GOT3 (cell line): ENCODE data around the gene B4GALNT1.
"Not testable (repeated sequence)": the region's sequence is repeated elsewhere in the genome, so short reads cannot be mapped to it uniquely, and the experiment has no call there.

Experiments used
- DNase-seq: peaks from one replicate; lab custom pipeline; 2025; ENCODE audit warnings: mixed read lengths; lab: John Stamatoyannopoulos, UW

B4GALNT1 gene

DNA sequence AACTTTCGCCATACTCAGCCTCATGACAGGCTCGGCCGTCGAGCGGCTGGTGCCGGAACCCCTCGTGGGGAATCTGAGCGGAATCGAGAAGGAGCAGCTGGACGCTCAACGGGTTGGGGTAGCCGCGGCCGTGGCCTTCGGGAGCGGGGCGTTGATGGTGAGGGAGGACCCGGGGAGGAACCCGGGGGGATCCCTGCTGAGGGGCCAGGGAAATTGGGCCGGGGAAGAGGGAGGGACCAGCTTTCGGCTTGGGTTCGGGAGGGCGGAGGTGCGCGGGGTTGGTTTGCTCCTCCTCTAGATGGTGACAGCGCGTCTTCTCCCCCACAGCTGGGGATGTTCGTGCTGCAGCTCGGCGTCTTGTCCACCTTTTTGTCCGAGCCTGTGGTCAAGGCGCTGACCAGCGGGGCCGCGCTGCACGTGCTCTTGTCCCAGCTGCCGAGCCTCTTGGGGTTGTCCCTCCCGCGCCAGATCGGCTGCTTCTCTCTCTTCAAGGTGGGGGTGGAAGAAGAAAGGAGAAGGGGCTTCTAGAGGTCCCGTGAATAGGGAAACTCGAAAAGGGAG lies 12.0 kb downstream of the B4GALNT1 start:
- no peak for DNase-seq

DNA sequence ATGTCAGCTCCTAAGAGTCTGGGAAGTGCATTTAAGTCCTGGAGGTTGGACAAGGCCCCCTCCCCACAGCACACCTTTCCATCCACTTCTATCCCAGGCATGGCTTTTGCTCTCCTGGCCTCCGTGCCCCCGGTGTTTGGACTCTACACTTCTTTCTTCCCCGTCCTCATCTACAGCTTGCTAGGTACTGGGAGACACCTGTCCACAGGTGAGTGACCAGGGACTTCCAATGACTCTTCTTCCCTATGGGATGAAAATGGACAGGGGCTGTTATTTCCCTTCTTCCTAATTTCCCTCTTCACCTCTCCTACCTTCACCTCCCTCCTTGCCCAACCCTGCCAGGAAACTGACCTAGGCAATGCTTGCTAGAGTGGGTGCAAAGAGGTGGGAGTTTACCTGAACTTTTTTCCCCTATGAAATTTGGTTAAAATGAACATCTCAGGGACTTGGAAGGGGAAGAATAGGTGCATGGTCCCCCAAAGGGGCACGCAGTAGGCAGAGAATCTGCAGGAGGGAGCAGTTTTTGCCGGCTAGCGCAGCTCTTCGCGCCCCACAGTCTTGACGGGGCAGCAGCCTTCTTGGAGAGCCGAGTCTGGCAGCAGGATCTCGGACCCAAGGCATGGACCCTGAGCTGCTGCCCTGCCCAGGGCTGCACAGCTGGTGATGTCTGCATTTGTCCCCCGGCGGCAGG lies 12.6 kb downstream of the B4GALNT1 start:
- DNase-seq, result no peak

DNA sequence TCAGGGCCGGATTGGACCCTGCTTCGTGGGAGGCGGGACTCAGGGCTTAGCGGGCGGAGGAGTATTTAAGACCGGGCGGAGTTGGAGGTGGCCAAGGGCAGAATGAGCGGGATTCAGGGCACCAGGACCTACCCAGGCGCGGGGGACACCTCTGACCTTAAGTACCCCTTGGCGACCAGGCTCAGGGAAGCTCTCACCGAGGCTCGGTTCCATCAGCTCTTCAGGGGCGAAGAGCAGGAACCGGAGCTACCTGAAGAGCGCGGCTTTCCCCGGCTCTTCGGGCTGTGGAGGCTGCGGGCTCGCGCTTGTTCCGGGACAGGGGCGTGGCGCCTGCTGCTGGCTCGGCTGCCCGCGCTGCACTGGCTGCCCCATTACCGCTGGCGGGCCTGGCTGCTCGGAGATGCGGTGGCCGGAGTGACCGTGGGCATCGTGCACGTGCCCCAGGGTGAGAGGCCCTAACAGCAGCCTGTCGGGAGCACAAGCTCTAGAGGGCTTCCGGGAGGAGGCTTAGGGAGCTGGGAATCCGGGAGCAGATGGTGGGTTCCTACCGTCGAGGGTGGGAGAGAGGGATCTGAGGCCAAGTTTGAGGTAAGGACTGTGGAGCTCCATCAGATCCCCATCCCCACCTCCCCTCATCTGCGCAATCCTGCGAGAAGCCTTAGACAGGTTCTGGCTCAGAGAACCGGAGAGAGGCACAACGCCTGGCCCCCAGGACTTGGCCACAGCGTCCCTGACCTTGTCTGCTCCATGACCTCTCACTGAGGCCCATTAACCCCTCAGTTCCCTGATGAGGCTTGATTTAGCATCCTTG lies 13.4 kb downstream of the B4GALNT1 start:
- DNase-seq, result no peak

DNA sequence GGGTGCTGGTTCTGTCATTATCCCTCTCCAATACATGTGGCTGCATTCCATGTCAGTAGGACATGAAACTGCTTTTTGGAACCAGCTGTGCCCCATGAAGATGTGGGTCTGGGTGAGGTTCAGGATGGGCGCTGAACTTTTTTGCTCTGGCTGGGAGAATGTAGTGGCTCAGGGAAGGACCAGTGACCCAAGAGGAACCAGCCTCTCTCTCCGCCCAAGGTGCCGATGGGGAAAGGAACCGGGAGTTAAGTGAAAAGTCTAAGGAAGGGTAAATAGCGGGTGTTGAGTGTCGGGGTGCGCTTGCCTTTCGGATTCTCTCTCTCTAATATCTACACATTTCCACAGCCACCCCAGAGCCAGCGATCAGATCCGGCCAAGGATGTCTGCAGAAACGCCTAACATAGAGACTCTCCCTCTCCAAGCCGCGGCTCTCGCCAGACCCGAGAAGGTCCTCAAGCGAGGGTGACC lies 14.0 kb downstream of the B4GALNT1 start:
- no peak for DNase-seq

DNA sequence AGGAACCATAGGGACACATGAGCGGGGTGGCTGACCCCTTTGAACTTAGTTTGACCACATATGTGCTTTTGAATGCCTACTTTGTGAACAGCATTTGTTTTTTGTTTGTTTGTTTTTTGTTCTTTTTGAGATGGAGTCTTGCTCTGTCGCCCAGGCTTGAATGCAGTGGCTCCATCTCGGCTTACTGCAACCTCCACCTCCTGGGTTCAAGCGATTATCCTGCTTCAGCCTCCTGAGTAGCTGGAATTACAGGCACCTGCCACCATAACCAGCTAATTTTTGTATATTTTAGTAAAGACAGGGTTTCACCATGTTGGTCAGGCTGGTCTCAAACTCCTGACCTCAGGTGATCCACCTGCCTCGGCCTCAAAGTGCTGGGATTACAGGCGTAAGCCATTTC lies 14.6 kb downstream of the B4GALNT1 start:
- not testable (repeated sequence) for DNase-seq

DNA sequence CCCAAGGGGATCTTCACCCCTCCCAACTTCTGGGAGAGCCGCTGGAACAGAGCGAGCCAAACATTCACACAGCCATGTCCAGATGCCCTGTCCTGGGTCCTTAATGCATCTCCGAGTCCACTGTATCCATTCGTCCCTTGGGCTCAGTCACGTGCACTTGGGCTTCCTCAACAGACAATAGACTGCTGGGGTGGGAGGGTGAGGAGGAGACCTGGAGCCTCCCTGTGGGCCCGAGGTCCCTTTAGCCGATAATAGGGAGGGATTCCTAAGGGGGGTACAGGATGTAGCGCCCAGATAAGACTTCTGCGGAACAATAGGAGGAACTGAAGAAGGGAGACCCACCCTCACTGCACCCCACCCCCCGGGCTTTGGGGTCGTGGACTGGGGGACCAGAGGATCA lies 15.1 kb downstream of the B4GALNT1 start:
- no peak for DNase-seq

DNA sequence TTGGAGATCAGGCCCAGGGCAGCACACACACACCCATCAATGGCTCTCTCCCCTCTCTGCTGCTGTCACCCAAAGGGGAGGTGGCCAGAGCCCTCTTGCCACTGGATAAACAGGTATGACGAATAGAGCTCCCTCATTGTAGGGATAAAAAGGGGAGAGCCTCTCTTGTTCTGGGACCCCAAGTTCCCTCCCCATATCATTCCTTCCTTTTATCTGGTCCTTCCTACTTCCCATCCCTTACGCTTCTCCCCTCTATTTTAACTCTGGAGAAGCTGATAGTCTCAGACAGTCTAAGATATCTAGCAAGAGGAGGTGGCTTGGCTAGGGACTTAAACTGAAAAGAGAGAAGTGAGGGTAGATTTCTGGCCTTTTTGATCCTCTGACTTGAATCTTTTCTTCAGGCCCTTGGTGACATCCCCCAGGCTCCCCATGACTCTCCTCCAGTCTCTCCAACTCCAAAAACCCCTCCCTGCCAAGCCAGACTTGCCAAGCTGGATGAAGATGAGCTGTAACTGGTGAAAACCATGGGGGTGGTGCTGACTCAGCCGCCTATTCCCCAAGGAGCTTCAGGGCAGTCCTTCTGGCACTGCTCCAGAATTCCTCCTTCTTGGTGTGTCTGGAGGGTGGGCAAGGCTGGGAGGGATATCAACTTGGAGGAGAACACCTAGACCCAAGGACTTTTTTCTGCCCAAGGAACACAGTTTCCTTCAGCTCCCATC lies 16.5 kb downstream of the B4GALNT1 start:
- DNase-seq, result peak; percentile 86

DNA sequence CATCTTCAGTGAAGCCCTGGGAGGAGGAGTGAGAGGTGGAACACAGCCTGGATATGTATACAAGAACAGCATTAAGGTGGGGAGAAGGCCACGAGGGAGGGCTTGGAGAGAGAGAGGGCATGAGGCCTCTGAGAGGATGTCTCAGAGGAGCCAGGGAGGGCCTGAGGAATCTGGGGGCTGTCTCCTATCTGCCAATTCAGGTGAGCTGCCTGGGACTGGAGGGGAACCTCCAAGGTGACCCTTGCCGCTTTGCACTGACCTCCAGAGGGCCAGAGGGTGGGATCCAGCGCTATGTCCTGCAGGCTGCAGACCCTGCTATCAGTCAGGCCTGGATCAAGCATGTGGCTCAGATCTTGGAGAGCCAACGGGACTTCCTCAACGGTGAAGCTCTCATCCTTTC lies 17.4 kb downstream of the B4GALNT1 start:
- no peak for DNase-seq

DNA sequence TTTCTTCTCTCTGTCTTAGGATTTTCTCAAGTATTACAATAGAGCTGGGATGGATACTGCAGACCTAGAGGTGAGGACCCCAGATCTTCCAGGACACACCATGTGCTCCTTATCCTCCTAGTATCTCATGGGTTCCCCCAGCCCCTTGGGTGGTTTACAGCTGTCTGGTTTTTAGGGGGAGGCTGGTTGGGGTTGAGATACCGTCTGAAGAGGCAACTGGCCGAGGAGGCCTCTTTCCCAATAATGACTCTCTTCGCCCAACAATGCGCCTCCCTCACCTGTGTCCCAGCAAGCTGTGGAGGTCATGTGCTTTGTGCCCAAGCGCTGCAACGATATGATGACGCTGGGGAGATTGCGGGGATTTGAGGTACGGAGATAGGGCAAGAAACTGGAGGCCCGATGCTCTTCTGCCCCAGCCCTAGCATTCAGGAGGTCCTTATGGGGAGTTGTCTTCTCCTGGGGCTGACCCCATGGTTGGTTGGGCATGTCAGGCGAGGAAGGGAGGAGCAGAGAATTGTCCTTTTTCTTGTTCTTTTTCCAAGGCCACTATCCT lies 18.0 kb downstream of the B4GALNT1 start:
- no peak for DNase-seq

DNA sequence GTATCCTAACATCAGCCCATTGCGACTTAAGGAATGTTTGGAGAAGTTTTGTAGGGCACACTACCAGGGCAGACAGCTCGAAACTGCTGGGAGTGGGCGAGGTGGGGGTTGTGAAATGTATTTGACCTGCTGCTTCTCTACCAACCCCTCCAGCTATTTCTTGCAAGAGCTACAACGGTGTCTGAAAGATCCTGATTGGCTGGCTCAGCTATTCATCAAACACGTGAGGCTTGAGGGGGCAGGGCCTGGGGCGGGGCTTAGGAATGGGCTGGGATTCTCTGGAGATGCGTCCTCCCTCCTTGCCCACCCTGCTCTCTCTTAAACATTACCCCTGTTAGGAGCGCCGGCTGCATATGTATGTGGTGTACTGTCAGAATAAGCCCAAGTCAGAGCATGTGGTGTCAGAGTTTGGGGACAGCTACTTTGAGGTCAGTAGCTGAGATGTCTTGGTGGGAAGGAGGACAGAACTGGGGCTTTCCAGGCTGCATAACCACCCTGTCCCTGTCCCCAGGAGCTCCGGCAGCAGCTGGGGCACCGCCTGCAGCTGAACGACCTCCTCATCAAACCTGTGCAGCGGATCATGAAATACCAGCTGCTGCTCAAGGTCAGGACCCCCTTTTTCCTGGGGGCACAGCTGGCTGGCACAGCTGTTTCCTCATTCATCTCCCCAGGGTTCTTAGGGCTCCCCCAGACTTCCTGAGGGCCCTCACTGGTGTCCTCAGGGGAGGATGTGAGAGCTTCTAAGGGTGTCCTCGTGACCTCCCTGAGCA lies 18.6 kb downstream of the B4GALNT1 start:
- DNase-seq, result no peak

DNA sequence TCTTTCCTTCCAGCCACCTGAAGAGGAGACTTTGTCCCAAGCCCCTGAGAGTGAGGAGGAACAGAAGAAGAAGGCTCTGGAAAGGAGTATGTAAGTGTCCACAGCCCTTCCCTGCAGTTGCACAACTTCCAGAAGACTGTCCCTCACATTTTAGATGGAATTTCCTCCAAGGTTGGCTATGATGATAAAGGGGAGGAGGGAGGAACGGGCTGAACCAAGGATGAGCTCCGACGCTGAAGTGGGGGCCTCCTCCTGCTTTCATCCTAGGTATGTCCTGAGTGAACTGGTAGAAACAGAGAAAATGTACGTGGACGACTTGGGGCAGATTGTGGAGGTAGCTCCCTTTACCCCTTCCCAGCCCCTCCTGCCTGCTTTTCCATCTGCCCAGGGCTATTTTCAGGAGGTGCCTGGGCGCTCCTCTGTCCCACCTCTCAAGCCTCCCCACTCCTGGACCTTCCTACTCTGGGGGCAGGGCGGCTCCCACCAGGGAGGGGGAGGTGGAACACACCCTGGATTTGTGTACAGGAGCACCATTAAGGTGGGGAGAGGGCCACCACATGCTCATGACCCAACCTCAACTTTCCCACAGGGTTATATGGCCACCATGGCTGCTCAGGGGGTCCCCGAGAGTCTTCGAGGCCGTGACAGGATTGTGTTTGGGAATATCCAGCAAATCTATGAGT lies 19.4 kb downstream of the B4GALNT1 start:
- no peak for DNase-seq

DNA sequence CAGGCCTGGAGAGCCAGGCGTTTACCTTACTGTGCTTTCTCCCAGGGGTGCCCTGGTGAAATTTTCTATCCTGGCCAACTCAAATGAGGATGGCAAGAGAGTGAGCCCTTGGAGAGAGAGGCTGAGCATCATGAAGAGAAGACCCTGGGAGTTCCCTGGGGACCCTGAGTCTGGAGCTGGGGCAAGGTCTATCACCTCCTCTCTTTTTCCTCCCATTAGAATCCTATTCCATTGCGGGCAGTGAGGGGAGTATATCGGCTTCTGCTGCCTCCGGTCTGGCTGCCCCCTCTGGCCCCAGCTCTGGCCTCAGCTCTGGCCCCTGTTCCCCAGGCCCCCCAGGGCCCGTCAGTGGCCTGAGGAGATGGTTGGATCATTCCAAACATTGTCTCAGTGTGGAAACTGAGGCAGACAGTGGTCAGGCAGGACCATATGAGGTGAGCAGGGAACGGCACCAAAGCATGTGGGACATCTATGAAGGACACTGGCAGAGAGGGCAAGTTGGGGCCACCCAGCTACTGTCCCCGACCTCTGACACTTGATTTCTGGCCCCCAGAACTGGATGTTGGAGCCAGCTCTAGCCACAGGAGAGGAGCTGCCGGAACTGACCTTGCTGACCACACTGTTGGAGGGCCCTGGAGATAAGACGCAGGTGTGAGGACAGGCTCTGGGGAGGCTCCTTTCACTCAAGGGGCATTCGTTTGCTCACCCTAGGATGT lies 20.1 kb downstream of the B4GALNT1 start:
- no peak for DNase-seq

DNA sequence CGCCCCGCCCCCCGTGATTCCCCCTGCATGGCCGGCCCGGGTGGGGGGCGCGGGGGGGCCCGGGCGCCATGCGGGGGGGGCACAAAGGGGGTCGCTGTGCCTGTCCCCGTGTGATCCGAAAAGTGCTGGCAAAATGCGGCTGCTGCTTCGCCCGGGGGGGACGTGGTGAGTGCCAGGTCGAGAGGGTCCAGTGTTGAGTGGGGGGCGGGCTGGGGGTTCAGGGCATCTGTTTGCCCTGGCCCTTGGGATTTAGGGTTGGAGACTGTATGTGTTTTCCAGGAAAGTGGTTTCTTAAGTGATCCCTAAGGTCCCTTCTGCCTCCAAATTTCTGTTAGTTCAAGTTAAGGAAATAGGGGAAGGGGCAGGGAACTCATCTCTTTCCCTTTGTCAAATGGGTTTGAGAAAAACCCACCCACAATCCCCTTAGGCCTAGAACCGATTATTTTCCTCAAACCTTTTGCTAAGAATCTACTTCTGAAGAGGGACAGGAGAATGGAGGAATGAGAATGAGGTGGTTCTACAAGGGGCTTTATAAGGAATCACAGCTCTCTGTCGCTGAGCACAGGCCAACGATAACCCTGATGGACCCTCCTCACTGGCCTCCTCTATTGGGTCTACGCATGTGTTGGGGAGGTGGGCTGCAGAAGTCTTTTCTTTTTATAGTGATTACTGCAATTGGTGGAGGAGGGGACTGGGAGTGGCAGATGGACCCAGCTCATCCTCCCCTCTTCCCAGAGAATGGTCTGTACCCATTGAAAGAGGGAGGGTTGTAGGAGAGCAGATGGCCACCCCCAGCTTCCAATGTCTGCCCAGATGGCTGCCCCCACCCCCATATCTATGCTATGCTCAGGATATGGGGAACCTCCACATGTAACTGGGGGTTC lies 20.9 kb downstream of the B4GALNT1 start:
- DNase-seq, result no peak

DNA sequence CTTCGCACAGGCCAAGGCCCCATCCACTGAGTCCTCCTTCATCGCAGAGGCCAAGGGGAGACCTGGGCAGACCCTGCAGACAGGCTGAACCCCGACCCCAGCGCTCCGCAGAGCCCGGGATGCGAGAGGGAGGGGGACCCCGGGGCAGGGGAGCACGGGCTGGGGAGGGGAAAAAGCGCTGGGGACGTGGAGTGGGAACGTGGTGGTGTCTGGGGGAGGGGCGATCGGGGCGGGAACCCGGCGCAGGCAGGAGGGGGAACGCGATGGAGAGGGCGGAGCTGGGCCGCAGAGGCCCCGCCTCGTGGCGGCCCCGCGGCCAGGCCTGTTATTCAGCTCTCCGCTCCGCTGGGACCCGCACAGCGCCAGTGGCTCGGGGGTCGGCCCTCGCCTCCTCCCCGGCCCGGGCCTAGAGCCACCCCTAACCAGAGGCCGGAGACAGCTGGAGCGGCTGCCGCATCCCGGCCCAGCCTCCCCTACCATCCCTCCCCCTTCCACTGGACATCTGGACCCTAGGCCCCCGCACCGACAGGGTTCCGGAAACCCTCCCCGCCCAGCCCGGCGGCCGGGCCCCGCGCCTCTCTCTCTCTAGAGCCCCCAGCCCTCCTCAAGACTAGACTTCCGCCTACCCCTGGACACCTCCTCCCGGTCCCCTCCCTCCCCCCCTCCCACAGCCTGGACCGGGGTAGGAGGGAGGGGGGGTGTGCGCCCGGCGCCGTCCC lies 21.7 kb downstream of the B4GALNT1 start, which contains the start of gene ARHGEF25:
Gene ARHGEF25 (plus strand): TSS at position 328 of the 719 bp plus-strand sequence. CDS start 460 bp downstream, outside the sequence.
- DNase-seq, result peak; percentile 91

DNA sequence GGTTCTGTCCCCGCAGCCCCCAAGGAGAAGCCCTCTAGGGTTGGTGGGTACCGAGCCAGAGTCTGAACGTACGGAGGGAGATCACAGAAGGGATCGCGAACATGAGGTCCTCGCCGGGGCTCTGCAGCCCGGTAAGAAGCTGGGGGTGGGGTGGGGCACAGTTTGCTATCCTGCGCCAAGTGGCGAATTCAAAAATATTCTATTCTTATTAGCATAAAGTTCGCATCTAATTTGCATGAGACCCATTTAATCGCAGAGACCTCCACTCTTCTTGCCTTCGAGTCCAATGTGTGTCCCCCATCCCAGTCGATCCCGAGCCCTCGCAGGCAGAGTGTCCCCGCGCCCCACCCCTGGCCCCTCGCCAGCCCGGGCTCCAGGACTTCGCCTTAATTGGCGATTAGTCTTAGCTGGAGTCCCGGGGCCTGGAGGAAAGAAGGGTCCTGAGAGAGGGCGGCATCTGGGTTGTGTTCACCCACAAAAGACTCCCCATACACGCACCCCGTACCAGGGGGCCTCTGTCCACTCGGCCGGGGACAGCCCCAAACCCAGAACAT lies 22.4 kb downstream of the B4GALNT1 start:
- DNase-seq, result no peak

DNA sequence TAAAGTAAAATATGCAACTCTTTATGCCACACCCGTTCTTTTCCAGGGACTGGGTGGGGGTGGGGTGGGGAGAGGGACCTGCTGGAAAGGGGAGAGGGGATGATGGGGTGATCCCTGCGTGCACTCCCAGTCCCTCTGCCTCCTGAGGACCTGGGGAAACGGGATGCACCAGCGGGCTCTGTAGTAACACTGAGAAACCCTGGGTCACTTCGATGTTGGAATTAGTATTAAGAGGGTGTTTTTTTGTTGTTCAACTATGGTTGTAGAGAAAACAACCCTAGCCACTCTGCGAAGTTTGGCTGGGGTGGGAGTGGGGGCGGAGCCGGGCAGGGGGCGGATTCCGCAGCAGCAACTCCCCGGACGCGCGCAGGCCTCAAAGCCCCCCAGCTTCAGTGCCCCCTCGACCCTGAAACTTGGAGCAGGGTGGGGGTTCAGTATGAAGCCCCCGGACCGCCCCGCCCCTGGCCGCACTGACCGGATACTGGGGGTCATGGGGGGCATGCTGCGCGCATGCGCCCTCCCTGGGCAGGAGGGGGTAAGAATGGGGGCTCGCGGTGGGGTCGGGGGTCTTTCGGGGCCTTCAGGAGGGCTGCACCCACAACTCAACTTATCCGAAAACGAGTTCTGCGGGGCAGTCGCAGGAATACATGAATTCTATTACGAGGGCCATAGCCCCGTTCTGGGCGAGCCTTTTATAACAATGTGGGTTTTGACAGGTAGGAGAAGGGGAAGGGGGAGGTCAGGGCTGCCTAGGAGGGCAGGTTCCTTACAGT lies 23.0 kb downstream of the B4GALNT1 start:
- DNase-seq, result no peak
